PC-9 (cell line): ENCODE measurements around the gene CFAP92. TPM values are rescaled to one million over a fixed set of nuclear protein-coding genes. Genes with fewer than 3 reads are reported as not detected.

Experiments
- BruUV-seq: library from RNA; stranded (reverse); fragments of 400-500 nt; replicated peaks from 2 replicates; lab custom pipeline; 2021; lab: Mats Ljungman, UMichigan
- CTCF ChIA-PET: fragments of 300-600 bp; sonication (Branson Sonifier 250); formaldehyde crosslinking; loops from one replicate; lab custom pipeline; 2022; ENCODE audit warnings: antibody characterized with exemption; lab: Charles Lee
- POLR2A ChIA-PET: fragments of 300-600 bp; sonication (Branson Sonifier 250); formaldehyde crosslinking; loops from one replicate; lab custom pipeline; 2022; ENCODE audit warnings: antibody characterized with exemption; ENCODE audit not compliant: unreplicated experiment; lab: Charles Lee
- DNase-seq, 2 experiments: peaks; one replicate each; pipeline versions ENCODE4 v3.0.0 to v3.0.0-alpha.2; 2015 to 2022; ENCODE audit warnings: mixed read lengths in 1 of 2
- H2AFZ ChIP-seq: fragments of 200-600 bp; sonication (generic); 2 replicates; pipeline ENCODE4 v1.8.1; 2017; ENCODE audit warnings: antibody characterized with exemption
- H3F3A ChIP-seq: fragments of 200-600 bp; sonication (generic); 2 replicates; pipeline ENCODE4 v1.8.1; 2017; ENCODE audit warnings: antibody characterized with exemption, mild to moderate bottlenecking, low read depth; ENCODE audit not compliant: insufficient read depth
- H3K27ac ChIP-seq: fragments of 200-600 bp; sonication (generic); 2 replicates; pipeline ENCODE4 v1.6.1; 2016; ENCODE audit warnings: mixed run types
- H3K27me3 ChIP-seq: fragments of 200-600 bp; sonication (generic); 2 replicates; pipeline ENCODE4 v1.6.1; 2016; ENCODE audit warnings: low read depth, mixed run types; ENCODE audit not compliant: insufficient read depth
- H3K36me3 ChIP-seq: fragments of 200-600 bp; sonication (generic); 2 replicates; pipeline ENCODE4 v1.6.1; 2016; ENCODE audit warnings: low read depth, mixed run types
- H3K4me1 ChIP-seq: fragments of 200-600 bp; sonication (generic); replicated peaks from 2 replicates; pipeline ENCODE4 v1.6.1; 2016; ENCODE audit warnings: mixed run types; ENCODE audit not compliant: insufficient read depth
- H3K4me2 ChIP-seq: fragments of 200-600 bp; sonication (generic); 2 replicates; pipeline ENCODE4 v1.6.1; 2017; ENCODE audit warnings: mixed run types
- H3K4me3 ChIP-seq: fragments of 200-600 bp; sonication (generic); 2 replicates; pipeline ENCODE4 v1.6.1; 2016; ENCODE audit warnings: mixed run types
- H3K79me2 ChIP-seq: fragments of 200-600 bp; sonication (generic); 2 replicates; pipeline ENCODE4 v1.6.1; 2017; ENCODE audit warnings: low read depth, mixed run types
- H3K9me2 ChIP-seq: fragments of 200-600 bp; sonication (generic); 2 replicates; pipeline ENCODE4 v1.8.1; 2017; ENCODE audit warnings: mild to moderate bottlenecking; ENCODE audit not compliant: insufficient read depth
- H3K9me3 ChIP-seq: fragments of 200-600 bp; sonication (generic); 2 replicates; pipeline ENCODE4 v1.8.1; 2016; ENCODE audit warnings: low read depth; ENCODE audit not compliant: insufficient read depth
- H4K20me1 ChIP-seq: fragments of 200-600 bp; sonication (generic); 2 replicates; pipeline ENCODE4 v1.8.1; 2017; ENCODE audit not compliant: insufficient read depth
- CTCF ChIP-seq: fragments of 200-600 bp; sonication (generic); conservative IDR thresholded peaks from 2 replicates; pipeline ENCODE4 v1.6.1; 2017; ENCODE audit warnings: mixed run types, antibody characterized with exemption, mild to moderate bottlenecking, moderate library complexity
- EZH2 ChIP-seq: fragments of 200-600 bp; sonication (generic); IDR thresholded peaks from 2 replicates; pipeline ENCODE4 v1.8.0; 2017; ENCODE audit warnings: antibody characterized with exemption, low read depth
- intact Hi-C: fragments of 100-400 bp; cut with micrococcal nuclease; formaldehyde crosslinking; loops from one replicate; pipeline ENCODE4 v1.10.0; 2022; ENCODE audit not compliant: unreplicated experiment
- total RNA-seq: library from RNA; stranded (reverse); gene quantifications from 2 replicates; pipeline ENCODE4 v1.2.3, GENCODE V29; 2021

Gene CFAP92
- total RNA-seq, 1 experiment from 2014 or later, result 4.3 TPM

GRCh38 chr3:129020691-129021090 is 26.8 kb upstream of the CFAP92 start:
- Histone ChIP-seq H3K9me2 (no peaks in the 10 kb centered on the region), H3F3A (no peaks in the 10 kb centered on the region), H3K4me3 (no peak overlapping the region), H3K36me3 (no peaks in the 10 kb centered on the region), H4K20me1 (no peaks in the 10 kb centered on the region), H3K27me3 (no peaks in the 10 kb centered on the region), H3K27ac (no peak overlapping the region), H3K79me2 (no peaks in the 10 kb centered on the region), H2AFZ (no peak overlapping the region), H3K4me2 (no peak overlapping the region), H3K9me3 (no peaks in the 10 kb centered on the region), H3K4me1 (peaks cover 11% of the 10 kb centered on the region)
- BruUV-seq, result no TSS peak
- no peak for TF ChIP-seq CTCF
- no peak for TF ChIP-seq EZH2
- DNase-seq, result no peak
- intact Hi-C loops, result no loop called here
- POLR2A ChIA-PET, result no interaction called here
- CTCF ChIA-PET, result no interaction called here

- H3K9me2 ChIP-seq, result no peaks in the 10 kb centered on the region
- no peaks in the 10 kb centered on the region for H3K36me3 ChIP-seq
- H3K27me3 ChIP-seq, result no peaks in the 10 kb centered on the region
- no peak overlapping the region for H3K4me2 ChIP-seq
- H3K79me2 ChIP-seq, result no peaks in the 10 kb centered on the region
- no TSS peak for BruUV-seq
- POLR2A ChIA-PET, result interaction anchor here (0.6 kb wide), 1 partner anchor 297 kb away, joined by 12 read pairs; no protein-coding TSS in a partner anchor
- no peak overlapping the region for H2AFZ ChIP-seq
- no peak overlapping the region for H3K27ac ChIP-seq
- no peak for TF ChIP-seq CTCF
- TF ChIP-seq EZH2, result no peak
- H4K20me1 ChIP-seq, result no peaks in the 10 kb centered on the region
- CTCF ChIA-PET, result no interaction called here
- DNase-seq, result no peak
- no peaks in the 10 kb centered on the region for H3F3A ChIP-seq
- H3K4me3 ChIP-seq, result no peak overlapping the region
- intact Hi-C loops, result no loop called here
- H3K9me3 ChIP-seq, result no peaks in the 10 kb centered on the region
- peaks cover 12% of the 10 kb centered on the region for H3K4me1 ChIP-seq
These were observed 25.4 kb upstream of the CFAP92 start for GRCh38 chr3:129019266-129019665.

- ChIA-PET POLR2A (no interaction called here), CTCF (no interaction called here)
- TF ChIP-seq EZH2 (no peak), CTCF (no peak)
- BruUV-seq, result no TSS peak
- H3F3A ChIP-seq, result no peaks in the 10 kb centered on the region
- H2AFZ ChIP-seq, result no peak overlapping the region
- H3K27ac ChIP-seq, result no peak overlapping the region
- no peaks in the 10 kb centered on the region for H3K27me3 ChIP-seq
- H3K79me2 ChIP-seq, result no peaks in the 10 kb centered on the region
- no peaks in the 10 kb centered on the region for H4K20me1 ChIP-seq
- no peaks in the 10 kb centered on the region for H3K36me3 ChIP-seq
- H3K4me1 ChIP-seq, result peaks cover 12% of the 10 kb centered on the region
- H3K4me3 ChIP-seq, result no peak overlapping the region
- intact Hi-C loops, result no loop called here
- H3K4me2 ChIP-seq, result no peak overlapping the region
- H3K9me3 ChIP-seq, result no peaks in the 10 kb centered on the region
- DNase-seq, result no peak
- H3K9me2 ChIP-seq, result no peaks in the 10 kb centered on the region
These were observed 24.9 kb upstream of the CFAP92 start for GRCh38 chr3:129018751-129019150.
